22Rv1 (cell line): ENCODE data around the gene S100P.
"Not testable (repeated sequence)": the region's sequence is repeated elsewhere in the genome, so short reads cannot be mapped to it uniquely, and the experiment has no call there.

Experiments
- CTCF ChIP-seq: fragments of 450-650 bp; IDR thresholded peaks from 2 replicates; pipeline ENCODE4 v1.5.1; 2017; ENCODE audit warnings: mild to moderate bottlenecking
- ZFX ChIP-seq: fragments of 450-650 bp; IDR thresholded peaks from 2 replicates; pipeline ENCODE4 v1.6.1; 2017; ENCODE audit warnings: antibody characterized with exemption, borderline replicate concordance

DNA sequence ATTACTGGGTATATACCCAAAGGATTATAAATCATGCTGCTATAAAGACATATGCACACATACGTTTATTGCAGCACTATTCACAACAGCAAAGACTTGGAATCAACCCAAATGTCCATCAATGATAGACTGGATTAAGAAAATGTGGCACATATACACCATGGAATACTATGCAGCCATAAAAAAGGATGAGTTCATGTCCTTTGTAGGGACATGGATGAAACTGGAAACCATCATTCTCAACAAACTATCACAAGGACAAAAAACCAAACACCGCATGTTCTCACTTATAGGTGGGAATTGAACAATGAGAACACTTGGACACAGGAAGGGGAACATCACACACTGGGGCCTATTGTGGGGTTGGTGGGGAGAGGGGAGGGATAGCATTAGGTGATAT is 38.4 kb upstream of the S100P start:
- not testable (repeated sequence) for TF ChIP-seq CTCF, ZFX
